Astrocyte (in vitro differentiated cells and primary cell): ENCODE data around the gene DACT1. TPM values are rescaled to one million over a fixed set of nuclear protein-coding genes. Genes with fewer than 3 reads are reported as not detected.

Experiments
- DNase-seq: peaks from one replicate; pipeline ENCODE4 v3.0.0-alpha.2; 2010; ENCODE audit warnings: low read depth
- FAIRE-seq: peaks from 2 replicates; lab custom pipeline; 2011; peaks lifted over from hg19 to GRCh38; lab: Jason Lieb, UNC
- H2AFZ ChIP-seq: 2 replicates; pipeline ENCODE4 v1.6.0; 2012; ENCODE audit warnings: low read depth, low read length, inconsistent platforms
- H3K27ac ChIP-seq: 2 replicates; pipeline ENCODE4 v1.5.1; 2011; ENCODE audit warnings: low read depth, low read length, inconsistent platforms
- H3K27me3 ChIP-seq: 2 replicates; pipeline ENCODE4 v1.6.0; 2011; ENCODE audit warnings: low read length, inconsistent platforms; ENCODE audit not compliant: insufficient read depth
- H3K36me3 ChIP-seq: 2 replicates; pipeline ENCODE4 v1.5.1; 2011; ENCODE audit warnings: low read length, inconsistent platforms; ENCODE audit not compliant: insufficient read depth
- H3K4me1 ChIP-seq: 2 replicates; pipeline ENCODE4 v1.5.1; 2011; ENCODE audit warnings: low read length, inconsistent platforms; ENCODE audit not compliant: insufficient read depth
- H3K4me2 ChIP-seq: 2 replicates; pipeline ENCODE4 v1.6.0; 2012; ENCODE audit warnings: low read length, inconsistent platforms
- H3K4me3 ChIP-seq: 2 replicates; pipeline ENCODE4 v1.5.1; 2011; ENCODE audit warnings: low read depth, mild to moderate bottlenecking, low read length, inconsistent platforms; ENCODE audit not compliant: insufficient read depth
- H3K79me2 ChIP-seq: 2 replicates; pipeline ENCODE4 v1.6.0; 2012; ENCODE audit warnings: mild to moderate bottlenecking, low read length, inconsistent platforms; ENCODE audit not compliant: insufficient read depth
- H3K9ac ChIP-seq: 2 replicates; pipeline ENCODE4 v1.6.0; 2012; ENCODE audit warnings: mild to moderate bottlenecking, low read length, inconsistent platforms
- H3K9me3 ChIP-seq: 2 replicates; pipeline ENCODE4 v1.5.1; 2012; ENCODE audit warnings: low read depth, mild to moderate bottlenecking, low read length, inconsistent platforms; ENCODE audit not compliant: insufficient read depth
- H4K20me1 ChIP-seq: 2 replicates; pipeline ENCODE4 v1.6.0; 2012; ENCODE audit warnings: low read length, inconsistent platforms; ENCODE audit not compliant: insufficient read depth
- H3K27ac Mint-ChIP-seq: one replicate; pipeline ENCODE4 v1.8.0; 2021; ENCODE audit warnings: mild to moderate bottlenecking, mixed read lengths; ENCODE audit not compliant: unreplicated experiment
- H3K27me3 Mint-ChIP-seq: one replicate; pipeline ENCODE4 v1.8.0; 2021; ENCODE audit warnings: low read depth, mixed read lengths; ENCODE audit not compliant: unreplicated experiment
- H3K36me3 Mint-ChIP-seq: one replicate; pipeline ENCODE4 v1.8.0; 2021; ENCODE audit warnings: low read depth, mixed read lengths; ENCODE audit not compliant: unreplicated experiment
- H3K4me1 Mint-ChIP-seq: one replicate; pipeline ENCODE4 v1.8.0; 2021; ENCODE audit warnings: low read depth, mixed read lengths; ENCODE audit not compliant: unreplicated experiment
- H3K4me3 Mint-ChIP-seq: one replicate; pipeline ENCODE4 v1.8.0; 2021; ENCODE audit warnings: mild to moderate bottlenecking, moderate library complexity, mixed read lengths; ENCODE audit not compliant: unreplicated experiment
- H3K9me3 Mint-ChIP-seq: one replicate; pipeline ENCODE4 v1.8.0; 2021; ENCODE audit warnings: mild to moderate bottlenecking, mixed read lengths; ENCODE audit not compliant: unreplicated experiment
- CTCF ChIP-seq: IDR thresholded peaks from 2 replicates; pipeline ENCODE4 v1.5.1; 2011; ENCODE audit warnings: low read depth, mild to moderate bottlenecking, inconsistent platforms, low read length, moderate library complexity; ENCODE audit not compliant: insufficient read depth
- EZH2 ChIP-seq: IDR thresholded peaks from 2 replicates; pipeline ENCODE4 v1.6.1; 2012; ENCODE audit warnings: mild to moderate bottlenecking, low read length, inconsistent platforms; ENCODE audit not compliant: insufficient read depth
- total RNA-seq: library from RNA; stranded (reverse); gene quantifications from 2 replicates; pipeline ENCODE4 v1.2.1, GENCODE V29; 2021

The DACT1 gene
- total RNA-seq, 1 donor from 2014 or later: 49.3 TPM

GRCh38 chr14:58625438-58625837, 12.3 kb upstream of the DACT1 start:
- Histone ChIP-seq H3K4me1 (peaks cover 20% of the 10 kb centered on the region), H3K4me3 (no peak overlapping the region), H3K9me3 (no peaks in the 10 kb centered on the region), H4K20me1 (no peaks in the 10 kb centered on the region), H3K4me2 (no peak overlapping the region), H3K36me3 (no peaks in the 10 kb centered on the region), H3K27ac (no peak overlapping the region), H3K27me3 (no peaks in the 10 kb centered on the region), H3K9ac (no peak overlapping the region), H3K79me2 (no peaks in the 10 kb centered on the region), H2AFZ (no peak overlapping the region)
- DNase-seq (no peak), FAIRE-seq (no peak)
- Mint-ChIP-seq H3K4me1 (peaks cover 21% of the 10 kb centered on the region), H3K4me3 (no peak overlapping the region), H3K27me3 (peaks cover 4% of the 10 kb centered on the region), H3K9me3 (no peaks in the 10 kb centered on the region), H3K36me3 (no peaks in the 10 kb centered on the region), H3K27ac (no peak overlapping the region)
- no peak for TF ChIP-seq CTCF
- TF ChIP-seq EZH2: no peak

GRCh38 chr14:58626431-58626831, 11.3 kb upstream of the DACT1 start:
- Histone ChIP-seq H3K27ac (no peak overlapping the region), H3K4me2 (peak overlapping the region; percentile 41), H3K9me3 (no peaks in the 10 kb centered on the region), H3K9ac (no peak overlapping the region), H3K4me3 (no peak overlapping the region), H3K4me1 (peaks cover 20% of the 10 kb centered on the region), H3K27me3 (no peaks in the 10 kb centered on the region), H3K79me2 (no peaks in the 10 kb centered on the region), H2AFZ (no peak overlapping the region), H3K36me3 (no peaks in the 10 kb centered on the region), H4K20me1 (no peaks in the 10 kb centered on the region)
- peaks cover 18% of the 10 kb centered on the region for H3K4me1 Mint-ChIP-seq
- no peak overlapping the region for H3K4me3 Mint-ChIP-seq
- H3K9me3 Mint-ChIP-seq: no peaks in the 10 kb centered on the region
- no peak overlapping the region for H3K27ac Mint-ChIP-seq
- no peaks in the 10 kb centered on the region for H3K36me3 Mint-ChIP-seq
- no peaks in the 10 kb centered on the region for H3K27me3 Mint-ChIP-seq
- TF ChIP-seq CTCF (no peak), EZH2 (no peak)
- FAIRE-seq: peak; percentile 89
- peak; percentile 58 for DNase-seq

- DNase-seq: no peak
- Histone ChIP-seq H2AFZ (peak overlapping the region; percentile 15), H3K4me2 (peak overlapping the region; percentile 20), H3K36me3 (no peaks in the 10 kb centered on the region), H4K20me1 (no peaks in the 10 kb centered on the region), H3K9ac (no peak overlapping the region), H3K79me2 (no peaks in the 10 kb centered on the region), H3K9me3 (no peaks in the 10 kb centered on the region), H3K27ac (no peak overlapping the region), H3K4me1 (peaks cover 20% of the 10 kb centered on the region), H3K27me3 (peaks cover 2% of the 10 kb centered on the region), H3K4me3 (no peak overlapping the region)
- Mint-ChIP-seq H3K36me3 (no peaks in the 10 kb centered on the region), H3K4me3 (no peak overlapping the region), H3K4me1 (peaks cover 18% of the 10 kb centered on the region), H3K27ac (peak overlapping the region; percentile 50), H3K9me3 (no peaks in the 10 kb centered on the region), H3K27me3 (no peaks in the 10 kb centered on the region)
- no peak for FAIRE-seq
- TF ChIP-seq CTCF (no peak), EZH2 (no peak)
Observed at GRCh38 chr14:58628406-58628805, 9.4 kb upstream of the DACT1 start.
